Diencephalon (tissue), 1 donor: ENCODE results near the gene F8A2. TPM values are rescaled to one million over a fixed set of nuclear protein-coding genes. Genes with fewer than 3 reads are reported as not detected.

Source experiments
- small RNA-seq: library from RNA; depleted of rRNA; stranded (forward); fragments of <200 nt; gene quantifications from one replicate; pipeline ENCODE3, GENCODE V24; 2014
- total RNA-seq: library from RNA; depleted of rRNA; stranded (reverse); fragments of >200 nt; gene quantifications from one replicate; pipeline ENCODE4 v1.2.3, GENCODE V29; 2014

The F8A2 gene
- not detected for total RNA-seq

GRCh38 chrX:155381843-155382528, at the start of gene F8A2:
Gene F8A2 (plus strand): TSS chrX:155382095. CDS start chrX:155382115, 20 bp downstream.

GRCh38 chrX:155334486-155335336, 47.2 kb upstream of the F8A2 start, which contains the start of gene CLIC2:
Gene CLIC2 (minus strand): TSS chrX:155334614. CDS start chrX:155334427, 187 bp downstream.

Small RNAs within 50 kb of the gene (small RNA-seq; reads per million reads assigned to genes)
- not detected for gene MIR1184-2

Other genes starting within 250 kb of the F8A2 start
- 137 TPM for gene VBP1, start 165.6 kb upstream of the F8A2 start, total RNA-seq
- 34.1 TPM for gene RAB39B, start 117.6 kb upstream of the F8A2 start, total RNA-seq
- gene CLIC2, start 47.5 kb upstream of the F8A2 start, total RNA-seq: 3.2 TPM
- 1.4 TPM for gene F8A3, start 76.5 kb downstream of the F8A2 start, total RNA-seq
- gene SPRY3, start 230.5 kb downstream of the F8A2 start, total RNA-seq: 2.1 TPM
- gene TMLHE, start 230.9 kb downstream of the F8A2 start, total RNA-seq: 26.3 TPM